GM21723 (cell line): ENCODE results near the gene FAM98C.
A peak's percentile ranks its signal among the peaks of the same experiment; 100 is the strongest.

ENCODE experiments used
- ATAC-seq: cut with Tn5 transposase; IDR thresholded peaks from one replicate; pipeline ENCODE4 v1.9.1; 2021; ENCODE audit warnings: mild to moderate bottlenecking, moderate library complexity; ENCODE audit not compliant: unreplicated experiment

The FAM98C gene

DNA sequence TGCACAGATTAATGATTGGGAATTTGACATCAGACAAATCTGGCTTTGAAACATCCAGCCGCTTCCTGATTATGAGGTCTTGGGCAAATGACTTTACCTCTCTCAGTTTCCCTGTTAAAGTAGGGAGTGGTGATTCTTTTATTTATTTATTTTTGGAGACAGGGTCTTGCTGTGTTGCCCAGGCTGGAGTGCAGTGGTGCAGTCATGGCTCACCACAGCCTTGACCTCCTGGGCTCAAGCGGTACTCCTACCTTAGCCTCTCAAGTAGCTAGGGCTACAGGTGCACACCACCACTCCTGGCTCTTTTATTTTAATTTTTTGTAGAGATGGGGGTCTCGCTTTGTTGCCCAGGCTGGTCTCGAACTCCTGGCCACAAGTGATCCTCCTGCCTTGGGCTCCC is 25.8 kb upstream of the FAM98C start:
- no peak for ATAC-seq

DNA sequence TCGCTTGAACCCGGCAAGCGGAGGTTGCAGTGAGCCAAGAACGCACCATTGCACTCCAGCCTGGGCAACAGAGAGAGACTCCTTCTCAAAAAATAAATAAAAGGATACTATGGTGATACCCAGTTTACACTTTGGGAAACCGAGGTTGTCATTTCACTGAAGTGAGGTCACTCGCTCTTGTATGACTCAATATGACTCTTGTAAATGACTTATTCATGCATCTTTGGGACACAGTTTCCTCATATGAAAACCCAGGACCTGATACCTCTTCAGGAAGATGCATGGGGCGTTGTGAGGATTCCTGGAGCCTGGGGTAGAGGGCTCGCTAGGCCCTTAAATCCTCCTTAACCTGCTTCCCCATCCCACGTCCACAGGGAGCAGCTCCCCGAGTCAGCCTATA is 24.0 kb upstream of the FAM98C start:
- ATAC-seq = no peak

DNA sequence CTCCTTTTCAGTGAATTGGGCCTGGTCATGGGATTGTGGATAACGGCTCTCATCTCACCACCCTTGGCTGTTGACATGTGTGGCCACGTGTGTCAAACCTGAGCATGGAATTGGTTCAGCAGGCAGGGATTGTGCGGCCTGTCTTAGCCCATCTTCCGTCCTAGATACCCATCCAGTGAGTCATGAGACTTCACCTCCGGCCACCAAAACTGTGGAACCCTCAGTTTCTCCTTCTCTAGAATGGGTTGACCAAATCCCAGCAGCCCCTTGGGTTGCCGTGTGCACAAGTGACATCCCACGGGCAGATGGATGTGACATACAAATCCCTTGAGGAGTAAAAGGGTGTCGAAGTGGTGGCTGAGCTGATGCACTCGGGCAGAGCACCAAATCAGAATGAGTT is 21.8 kb upstream of the FAM98C start:
- ATAC-seq = no peak

GRCh38 chr19:38383184-38383583 is 19.7 kb upstream of the FAM98C start:
- no peak for ATAC-seq

GRCh38 chr19:38383743-38384142 is 19.1 kb upstream of the FAM98C start:
- ATAC-seq = no peak

DNA sequence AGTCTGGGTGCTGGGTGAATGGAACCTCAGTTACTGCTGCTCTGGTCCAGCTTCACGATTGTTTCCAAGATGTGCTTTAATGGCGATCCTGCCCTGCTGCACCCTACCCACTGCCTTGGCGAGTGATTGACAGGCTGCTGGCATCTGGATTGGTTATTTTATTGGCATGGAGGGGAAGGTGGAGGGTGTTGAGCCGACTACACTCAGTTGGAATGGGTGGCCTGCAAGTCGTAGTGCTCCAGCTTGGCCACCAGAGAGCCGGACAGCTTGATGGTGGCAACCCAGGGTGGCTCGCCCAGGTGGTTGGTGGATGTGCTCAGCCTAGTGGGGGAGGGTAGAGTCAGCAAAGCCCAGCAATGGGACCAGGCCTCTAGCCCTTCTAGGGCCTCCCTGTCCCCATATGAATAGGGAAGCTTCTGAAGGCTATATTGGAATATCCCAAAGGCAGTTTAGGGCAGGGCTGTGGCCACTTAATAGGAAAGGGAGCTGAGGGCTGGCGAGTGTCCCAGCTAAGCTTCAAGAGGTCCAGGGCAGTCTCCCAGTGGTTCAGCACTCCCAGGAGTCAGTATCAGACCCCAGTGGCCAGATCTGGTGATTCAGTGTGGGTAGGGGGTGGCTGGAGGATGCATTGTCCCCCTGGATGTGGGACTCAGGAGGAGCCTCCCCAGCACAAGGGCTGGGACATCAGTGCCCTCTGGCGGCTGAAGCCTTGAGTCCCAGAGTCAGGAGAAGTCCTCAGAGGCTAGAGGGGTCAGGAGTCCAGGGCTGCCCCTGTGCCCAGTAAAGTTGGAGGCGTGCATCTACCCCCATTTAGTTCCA is 18.5 kb upstream of the FAM98C start:
- no peak for ATAC-seq

DNA sequence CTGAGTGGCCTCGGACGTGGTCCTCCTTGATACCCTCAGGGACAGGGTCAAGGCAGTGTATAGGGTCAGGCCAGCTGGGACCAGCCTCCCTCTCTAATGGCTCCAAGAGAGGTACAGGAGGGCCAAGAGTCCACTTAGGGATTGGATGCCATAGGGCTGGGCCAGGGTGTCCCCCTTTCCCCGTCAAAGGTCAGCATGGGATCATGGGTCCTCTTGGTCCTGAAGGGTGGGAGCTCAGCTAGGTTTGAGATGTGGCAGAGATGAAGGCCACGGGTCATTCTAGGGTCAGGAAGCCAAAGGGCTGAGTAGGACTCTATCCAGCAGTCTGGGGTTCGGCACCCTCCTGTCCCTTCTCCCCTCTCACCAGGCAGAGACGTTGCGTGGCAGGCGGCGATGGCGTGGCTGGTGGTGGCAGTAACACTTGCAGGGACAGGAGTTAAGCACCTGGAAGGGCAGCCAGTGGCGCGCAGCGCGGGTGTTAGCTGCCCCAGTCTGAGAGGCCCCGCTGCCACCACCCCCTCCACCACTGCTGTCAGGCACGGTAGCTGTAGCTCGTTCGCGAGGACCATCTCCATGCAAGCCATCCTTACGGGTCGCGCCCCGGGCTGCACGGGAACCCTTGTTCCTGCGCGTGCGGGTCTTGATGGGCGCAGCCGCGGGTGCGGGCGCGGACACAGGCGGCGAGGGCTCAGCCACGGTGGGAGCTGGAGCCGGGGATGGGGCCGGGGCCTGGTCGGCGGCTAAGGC is 17.7 kb upstream of the FAM98C start:
- no peak for ATAC-seq

- ATAC-seq = no peak
Observed at GRCh38 chr19:38385804-38386257, 17.1 kb upstream of the FAM98C start.

- no peak for ATAC-seq
Observed at GRCh38 chr19:38386300-38386970, 16.5 kb upstream of the FAM98C start.

DNA sequence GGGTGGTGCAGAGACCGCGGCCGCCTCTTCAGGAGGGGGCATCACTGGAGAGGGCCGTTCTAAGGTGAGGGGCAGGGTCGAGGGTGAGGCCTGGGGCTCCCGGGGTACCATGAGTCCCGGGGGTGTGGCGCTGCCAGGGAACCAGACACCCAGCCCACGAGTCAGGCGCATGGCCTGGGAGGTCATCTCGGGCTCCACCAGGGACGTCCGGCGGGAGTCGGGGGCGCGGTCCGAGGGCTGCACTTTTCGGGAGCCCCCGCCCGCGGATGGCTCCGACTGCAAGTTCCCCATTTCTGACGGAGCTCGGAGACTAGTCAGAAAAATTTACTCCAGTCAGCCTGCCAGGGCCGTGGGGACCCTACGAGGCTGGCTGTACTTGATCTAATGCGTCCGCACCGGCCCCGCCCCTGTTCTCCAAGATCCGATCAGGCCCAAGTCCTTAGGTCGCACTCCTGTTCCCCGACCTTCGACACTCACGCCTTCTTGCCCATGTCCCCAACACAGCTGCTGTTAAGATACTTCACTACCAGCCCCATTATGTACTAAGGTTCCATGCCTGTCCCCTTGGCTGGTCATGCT is 15.8 kb upstream of the FAM98C start:
- peak; percentile 7 for ATAC-seq

- ATAC-seq = peak; percentile 50
Observed at GRCh38 chr19:38387550-38388348, 15.1 kb upstream of the FAM98C start, which contains the start of gene GGN. Gene GGN (minus strand): TSS chr19:38388034. CDS start chr19:38387261, 773 bp downstream.

DNA sequence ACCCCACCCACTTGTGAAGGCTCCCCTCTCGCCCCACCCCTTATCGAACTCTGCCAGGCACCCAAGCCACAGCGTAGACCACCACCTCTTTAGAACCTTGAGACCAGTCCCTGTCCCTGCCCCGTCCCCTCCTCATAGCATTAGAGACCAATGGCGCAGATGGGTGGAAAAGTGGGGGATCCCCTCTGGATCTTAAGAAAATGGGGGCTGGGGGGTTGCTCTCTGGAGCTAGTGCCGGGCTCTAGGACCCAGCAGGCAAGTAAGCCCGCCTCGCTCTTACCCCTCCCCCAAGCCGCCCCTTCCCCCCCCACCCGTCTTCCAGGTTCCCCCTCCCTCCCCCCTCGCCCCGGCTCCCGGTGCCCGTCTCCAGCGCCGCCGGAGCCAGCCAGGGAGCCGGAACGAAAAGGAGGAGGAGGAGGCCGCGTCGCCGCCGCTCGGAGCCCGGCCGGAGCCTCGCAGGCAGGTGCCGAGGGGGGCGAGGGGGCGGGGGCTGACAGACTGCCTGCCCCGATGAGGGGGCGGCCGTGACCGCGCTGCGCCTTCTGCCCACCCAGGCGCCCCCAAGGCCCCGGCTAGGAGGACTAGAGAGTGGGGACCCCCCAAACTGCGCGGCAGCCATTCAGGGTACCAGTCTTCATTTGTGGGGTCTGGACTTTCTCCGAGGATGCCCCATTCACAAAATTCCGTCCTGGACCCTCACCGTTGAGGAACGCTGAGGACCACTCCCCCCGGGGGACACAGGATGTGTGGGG is 14.4 kb upstream of the FAM98C start, which contains the start of gene SPRED3:
SPRED3 (plus strand) TSS at position 349 of the 752 bp plus-strand sequence. CDS start 1,606 bp downstream, outside the sequence.
- ATAC-seq = no peak

GRCh38 chr19:38389101-38389925 is 13.6 kb upstream of the FAM98C start:
- ATAC-seq = no peak

DNA sequence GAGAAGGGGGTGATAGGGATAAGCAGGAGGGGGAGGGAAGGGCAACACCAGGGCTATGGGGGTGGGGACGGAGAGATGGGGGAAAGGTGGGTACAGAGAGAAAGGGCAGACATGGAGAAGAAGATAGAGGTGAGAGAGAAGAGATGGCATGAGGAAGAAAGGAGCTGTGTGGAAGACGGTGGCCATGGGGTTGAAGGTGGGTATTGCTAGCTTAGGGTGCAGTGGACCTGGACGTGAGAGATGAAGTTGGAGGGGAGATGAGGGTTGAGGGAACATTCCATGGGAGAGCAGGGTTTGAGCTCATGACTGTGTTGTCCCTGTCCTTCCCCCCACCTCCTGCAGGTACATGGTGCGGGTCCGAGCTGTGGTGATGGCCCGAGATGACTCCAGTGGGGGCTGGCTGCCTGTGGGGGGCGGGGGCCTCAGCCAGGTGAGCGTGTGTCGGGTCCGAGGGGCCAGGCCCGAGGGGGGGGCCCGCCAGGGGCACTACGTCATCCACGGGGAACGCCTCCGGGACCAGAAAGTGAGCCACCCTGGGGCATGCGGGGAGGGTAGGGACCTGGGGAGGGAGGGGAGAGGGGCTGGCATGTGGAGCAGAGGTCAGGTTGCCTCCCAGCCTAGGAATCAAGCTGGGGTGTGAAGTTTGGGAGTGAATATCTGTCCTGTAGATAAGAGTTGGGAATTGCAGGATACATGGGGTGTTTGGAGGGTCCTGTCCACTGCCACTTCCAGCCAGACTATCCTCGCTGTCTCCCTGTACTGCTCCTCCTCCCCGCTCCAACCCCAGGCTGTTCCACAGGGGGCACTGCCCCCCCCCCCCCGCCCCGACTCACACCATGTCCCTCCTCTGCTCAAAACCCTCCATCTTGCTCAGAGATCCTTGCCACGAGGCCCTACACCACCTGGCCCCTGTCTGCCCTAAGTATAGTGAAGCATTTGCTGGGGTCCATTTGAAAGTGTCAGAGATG is 12.7 kb upstream of the FAM98C start:
- ATAC-seq = no peak

- no peak for ATAC-seq
Observed at GRCh38 chr19:38391911-38392464, 10.9 kb upstream of the FAM98C start.

DNA sequence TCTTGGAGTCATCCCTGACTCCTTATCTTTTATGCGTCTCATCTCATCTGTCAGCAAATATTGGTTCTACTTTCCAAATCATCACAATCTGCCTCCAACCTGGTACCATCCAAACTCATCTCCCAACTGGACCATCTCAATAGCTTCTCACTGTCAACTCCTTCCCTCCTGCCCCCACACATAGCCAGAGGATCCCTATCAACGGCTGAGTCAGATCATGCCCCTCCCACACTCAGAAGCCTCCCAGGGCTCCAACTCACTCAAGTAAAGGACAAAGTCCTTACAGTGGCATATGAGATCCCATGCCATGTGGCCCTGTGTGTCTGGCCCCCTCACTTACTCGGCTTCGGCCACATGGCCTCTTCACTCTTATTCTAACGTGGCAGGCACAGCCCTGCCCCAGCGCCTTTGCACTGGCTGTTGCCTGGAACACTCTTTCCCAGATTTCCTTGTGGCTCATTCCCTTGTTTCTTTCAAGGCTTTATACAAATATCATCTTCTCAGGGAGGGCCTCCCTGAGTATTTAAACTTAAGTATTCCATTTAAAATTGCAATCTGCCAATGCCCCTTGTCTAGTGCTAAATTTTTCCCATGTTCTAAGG is 10.1 kb upstream of the FAM98C start:
- ATAC-seq = no peak

DNA sequence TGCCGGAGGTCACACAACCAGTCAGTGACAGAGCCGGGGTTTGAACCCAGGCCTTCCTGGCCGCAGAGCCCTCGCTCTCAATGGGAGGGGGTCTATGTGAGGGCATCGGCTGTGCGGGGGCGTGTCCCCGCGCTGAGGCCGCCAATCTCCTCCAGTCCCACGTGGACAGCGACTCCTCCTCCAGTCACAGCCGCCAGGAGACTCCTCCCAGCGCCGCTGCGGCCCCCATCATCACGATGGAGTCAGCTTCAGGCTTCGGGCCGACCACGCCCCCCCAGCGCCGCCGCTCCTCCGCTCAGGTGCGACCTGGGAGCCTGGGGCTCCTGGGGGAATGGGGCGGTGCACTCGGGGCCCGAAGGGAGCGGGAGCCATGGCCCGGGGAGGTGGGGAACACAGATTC is 8.4 kb upstream of the FAM98C start:
- ATAC-seq = no peak
